Natural killer cell (primary cell): Measurements from ENCODE around the gene ELP5. TPM values are rescaled to one million over a fixed set of nuclear protein-coding genes. Genes with fewer than 3 reads are reported as not detected.
A peak's percentile ranks its signal among the peaks of the same experiment; 100 is the strongest.

Source experiments
- ATAC-seq, 3 donors: fragments of 150-1000 bp in 2 of 3; fragments of 200-7000 bp in 1 of 3; cut with Tn5 transposase; 1 replicate in 1 of 3; 2 replicates in 2 of 3; pipeline ENCODE4 v1.10.0; 2021; ENCODE audit warnings: mild to moderate bottlenecking in 2 of 3, moderate library complexity in 2 of 3
- DNase-seq, 2 donors: peaks; one replicate each; pipeline versions ENCODE4 v3.0.0 to v3.0.0-alpha.2; 2013 to 2021; ENCODE audit warnings: mixed read lengths in 1 of 2
- H3K27ac ChIP-seq: one replicate; pipeline ENCODE4 v1.5.1; 2013; ENCODE audit warnings: mild to moderate bottlenecking, low read length
- H3K27me3 ChIP-seq: one replicate; pipeline ENCODE4 v1.6.1; 2013; ENCODE audit warnings: low read length; ENCODE audit not compliant: control insufficient read depth, insufficient read depth
- H3K36me3 ChIP-seq: one replicate; pipeline ENCODE4 v1.6.1; 2013; ENCODE audit warnings: low read length; ENCODE audit not compliant: control insufficient read depth, insufficient read depth
- H3K4me1 ChIP-seq: one replicate; pipeline ENCODE4 v1.6.1; 2013; ENCODE audit warnings: low read length; ENCODE audit not compliant: control insufficient read depth, insufficient read depth
- H3K4me3 ChIP-seq: one replicate; pipeline ENCODE4 v1.5.1; 2013; ENCODE audit warnings: low read length
- H3K9me3 ChIP-seq: one replicate; pipeline ENCODE4 v1.6.1; 2013; ENCODE audit warnings: low read length; ENCODE audit not compliant: control insufficient read depth, insufficient read depth
- H3K27ac Mint-ChIP-seq, 2 donors: one replicate each; pipeline ENCODE4 v1.8.0; 2022; ENCODE audit warnings: mild to moderate bottlenecking in 2 of 2, mixed read lengths in 2 of 2, moderate library complexity in 1 of 2
- H3K27me3 Mint-ChIP-seq, 2 donors: one replicate each; pipeline ENCODE4 v1.8.0; 2022; ENCODE audit warnings: low read depth in 2 of 2, mixed read lengths in 2 of 2
- H3K36me3 Mint-ChIP-seq: one replicate; pipeline ENCODE4 v1.8.0; 2022; ENCODE audit warnings: mixed read lengths
- H3K4me1 Mint-ChIP-seq, 2 donors: one replicate each; pipeline ENCODE4 v1.8.0; 2022; ENCODE audit warnings: mixed read lengths in 2 of 2
- H3K4me3 Mint-ChIP-seq: one replicate; pipeline ENCODE4 v1.8.0; 2022; ENCODE audit warnings: mild to moderate bottlenecking, moderate library complexity, mixed read lengths
- H3K9me3 Mint-ChIP-seq, 2 donors: one replicate each; pipeline ENCODE4 v1.8.0; 2022; ENCODE audit warnings: mixed read lengths in 2 of 2
- CTCF ChIP-seq: fragments of 200-600 bp; IDR thresholded peaks from one replicate; pipeline ENCODE4 v1.8.0; 2022; ENCODE audit warnings: antibody characterized with exemption
- WGBS: methylation state at CpG from one replicate; pipeline ENCODE4 v1.1.7; 2013; ENCODE audit warnings: missing lambda C conversion rate; ENCODE audit not compliant: insufficient coverage; 5-methylcytosine and 5-hydroxymethylcytosine counted together
- intact Hi-C: fragments of 100-400 bp; cut with micrococcal nuclease; formaldehyde crosslinking; loops from one replicate; pipeline ENCODE4 v1.14.2; 2022
- total RNA-seq, 4 donors: library from RNA; stranded (reverse); fragments of 120-200 nt in 1 of 4; gene quantifications; one replicate each; pipeline versions ENCODE4 v1.2.3 to v1.2.4, GENCODE V29; 2013 to 2022

Gene ELP5
- 10 to 100 TPM; 30.1 to 38.5 (median 30.3) TPM for total RNA-seq
- total RNA-seq (2013), result 24.7 TPM

- under 1% methylated on average over 50 of the region's 55 CpGs for WGBS
- peak within 1 kb of the TSS; percentile 96 for H3K27ac ChIP-seq
- intact Hi-C loops, result loop anchor here (1.0 to 5.0 kb wide), 7 partner anchors 9 to 310 kb away; partner anchors contain the start of genes ACADVL, DLG4, EIF5A and PHF23
- H3K36me3 ChIP-seq, result peaks cover 27% of the 10 kb centered on the region
- Mint-ChIP-seq H3K9me3 (no peaks in the 10 kb centered on the region), H3K36me3 (peaks cover 12% of the 10 kb centered on the region), H3K27me3 (no peaks in the 10 kb centered on the region), H3K4me1 (peaks cover 41 to 43% of the 10 kb centered on the region in 2 donors), H3K27ac (peak within 1 kb of the TSS; percentile 93 to 98), H3K4me3 (peak within 1 kb of the TSS; percentile 92)
- peaks cover 32% of the 10 kb centered on the region for H3K4me1 ChIP-seq
- no peak for TF ChIP-seq CTCF
- H3K9me3 ChIP-seq, result no peaks in the 10 kb centered on the region
- H3K4me3 ChIP-seq, result peak within 1 kb of the TSS; percentile 67
- no peaks in the 10 kb centered on the region for H3K27me3 ChIP-seq
- peak; percentile 62 to 80 (median 64) for ATAC-seq
- peak; percentile 89 to 93 for DNase-seq
These were observed at the start of gene ELP5 for GRCh38 chr17:7252176-7253043. Gene ELP5 (plus strand): TSS chr17:7252215. CDS start chr17:7252551, 336 bp downstream.

GRCh38 chr17:7203391-7203790 is 48.6 kb upstream of the ELP5 start:
- WGBS, result 98% methylated on average over 16 of the region's 16 CpGs
- Histone ChIP-seq H3K4me3 (no peak overlapping the region), H3K27ac (peak overlapping the region; percentile 96), H3K4me1 (peaks cover 24% of the 10 kb centered on the region), H3K36me3 (no peaks in the 10 kb centered on the region), H3K9me3 (no peaks in the 10 kb centered on the region), H3K27me3 (no peaks in the 10 kb centered on the region)
- peaks cover 27 to 34% of the 10 kb centered on the region in 2 donors for H3K4me1 Mint-ChIP-seq
- no peaks in the 10 kb centered on the region for H3K9me3 Mint-ChIP-seq
- no peaks in the 10 kb centered on the region for H3K36me3 Mint-ChIP-seq
- H3K27ac Mint-ChIP-seq, result peak overlapping the region; percentile 93 to 95
- intact Hi-C loops, result no loop called here
- H3K27me3 Mint-ChIP-seq, result no peaks in the 10 kb centered on the region
- no peak for DNase-seq
- no peak for TF ChIP-seq CTCF
- H3K4me3 Mint-ChIP-seq, result no peak overlapping the region
- ATAC-seq, result no peak

- DNase-seq, result peak in 1 of 2 donors; percentile 46
- intact Hi-C loops, result loop anchor here (2.0 kb wide), 1 partner anchor 48 kb away; the partner anchor contains the start of gene ELP5
- H3K36me3 ChIP-seq, result no peaks in the 10 kb centered on the region
- peaks cover 27 to 34% of the 10 kb centered on the region in 2 donors for H3K4me1 Mint-ChIP-seq
- no peaks in the 10 kb centered on the region for H3K9me3 Mint-ChIP-seq
- H3K36me3 Mint-ChIP-seq, result no peaks in the 10 kb centered on the region
- ATAC-seq, result peak; percentile 32 to 65 (median 39)
- peak overlapping the region; percentile 93 to 95 for H3K27ac Mint-ChIP-seq
- no peaks in the 10 kb centered on the region for H3K9me3 ChIP-seq
- peak overlapping the region; percentile 93 for H3K4me3 Mint-ChIP-seq
- H3K4me3 ChIP-seq, result peak overlapping the region; percentile 57
- H3K4me1 ChIP-seq, result peaks cover 24% of the 10 kb centered on the region
- 82% methylated on average over 15 of the region's 15 CpGs for WGBS
- H3K27me3 ChIP-seq, result no peaks in the 10 kb centered on the region
- H3K27ac ChIP-seq, result peak overlapping the region; percentile 96
- H3K27me3 Mint-ChIP-seq, result no peaks in the 10 kb centered on the region
- TF ChIP-seq CTCF, result no peak
These were observed 47.7 kb upstream of the ELP5 start for GRCh38 chr17:7204336-7204735.
